22Rv1 (cell line): ENCODE measurements around the gene PABPC3.

ENCODE experiments used
- CTCF ChIP-seq: fragments of 450-650 bp; IDR thresholded peaks from 2 replicates; pipeline ENCODE4 v1.5.1; 2017; ENCODE audit warnings: mild to moderate bottlenecking
- ZFX ChIP-seq: fragments of 450-650 bp; IDR thresholded peaks from 2 replicates; pipeline ENCODE4 v1.6.1; 2017; ENCODE audit warnings: antibody characterized with exemption, borderline replicate concordance

GRCh38 chr13:25114220-25114619, 18.3 kb downstream of the PABPC3 start:
- peak; percentile 93 for TF ChIP-seq CTCF
- TF ChIP-seq ZFX, result no peak
